ENCODE results near the gene BRMS1.
A peak's percentile ranks its signal among the peaks of the same experiment; 100 is the strongest.
"Not testable (repeated sequence)": the region's sequence is repeated elsewhere in the genome, so short reads cannot be mapped to it uniquely, and the experiment has no call there.

BRMS1 gene

DNA sequence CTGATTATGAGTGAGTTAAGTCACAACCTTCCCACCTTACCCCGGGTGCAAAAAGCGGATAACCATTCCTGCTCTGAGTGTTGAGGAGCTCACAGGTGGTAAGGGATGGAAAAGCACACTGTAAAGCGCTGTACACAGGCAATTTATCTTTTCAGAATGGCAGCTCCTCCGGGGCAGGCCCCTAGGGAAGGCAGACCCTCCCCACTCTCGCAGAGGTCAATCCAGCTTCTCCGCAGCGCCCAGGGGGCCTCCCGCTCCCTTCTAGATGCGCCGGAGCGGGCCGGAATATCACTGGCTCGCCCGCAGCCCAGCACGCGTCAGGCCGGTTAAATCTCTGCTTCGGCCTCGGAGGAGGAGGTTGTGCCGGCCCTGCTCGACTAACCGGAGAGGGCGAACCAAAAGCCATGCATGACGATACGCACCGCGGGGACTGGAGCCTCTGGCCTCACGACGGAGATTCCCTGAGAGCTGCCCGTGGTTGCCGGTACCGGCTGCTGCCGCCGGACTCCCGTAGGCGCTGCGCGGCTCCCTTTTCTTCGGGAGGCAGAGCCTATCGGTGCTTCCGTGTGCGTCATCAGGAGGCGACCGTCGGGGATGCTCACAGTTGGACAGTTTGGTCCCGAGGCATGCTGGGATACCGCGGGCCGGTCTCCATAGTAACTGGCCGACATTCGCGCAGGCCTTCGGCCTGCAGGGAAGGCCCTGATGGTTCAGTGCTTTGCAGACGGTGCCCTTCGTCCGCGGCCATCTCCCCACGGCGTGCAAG is at the start of gene BRMS1:
TSS of gene BRMS1 (minus strand) at position 555 of the 766 bp plus-strand sequence. CDS start 2,870 bp downstream, outside the sequence.
- peak; percentile 97 for DNase-seq

DNA sequence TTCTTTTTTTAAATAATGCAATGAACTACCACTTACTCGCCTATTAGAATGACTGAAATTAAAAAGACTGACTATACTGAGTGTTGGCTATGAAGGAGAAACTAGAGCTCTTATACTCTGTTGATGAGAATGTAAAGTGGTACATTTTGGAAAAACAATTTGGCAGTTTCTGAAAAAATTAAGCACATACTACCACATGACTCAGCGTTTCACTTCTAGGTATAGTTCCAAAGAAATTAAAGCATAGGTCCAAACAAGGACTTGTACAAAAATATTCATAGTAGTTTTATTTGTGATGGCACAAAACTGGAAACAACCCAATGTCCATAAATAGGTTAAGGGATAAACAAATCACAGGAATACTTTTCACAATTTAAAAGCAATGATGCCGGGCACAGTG is 49.0 kb upstream of the BRMS1 start:
- DNase-seq = no peak

DNA sequence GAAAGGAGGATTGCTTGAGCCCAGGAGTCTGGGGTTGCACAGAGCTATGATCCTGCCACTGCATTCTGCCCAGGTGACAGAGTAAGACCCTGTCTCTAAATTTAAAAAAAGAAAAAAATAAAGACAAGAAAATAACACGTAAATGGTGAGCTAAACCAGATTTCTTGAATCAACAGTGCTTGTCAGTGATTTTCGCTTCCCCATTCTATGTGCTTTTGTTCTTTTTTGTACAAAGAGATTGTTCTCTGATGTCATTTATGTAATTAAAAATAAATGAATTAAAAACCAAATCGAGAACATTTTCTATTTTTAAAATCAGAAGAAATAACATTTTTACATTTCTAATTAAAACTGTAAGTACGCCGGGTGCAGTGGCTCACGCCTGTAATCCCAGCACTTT is 46.4 kb upstream of the BRMS1 start:
- no peak for DNase-seq

DNA sequence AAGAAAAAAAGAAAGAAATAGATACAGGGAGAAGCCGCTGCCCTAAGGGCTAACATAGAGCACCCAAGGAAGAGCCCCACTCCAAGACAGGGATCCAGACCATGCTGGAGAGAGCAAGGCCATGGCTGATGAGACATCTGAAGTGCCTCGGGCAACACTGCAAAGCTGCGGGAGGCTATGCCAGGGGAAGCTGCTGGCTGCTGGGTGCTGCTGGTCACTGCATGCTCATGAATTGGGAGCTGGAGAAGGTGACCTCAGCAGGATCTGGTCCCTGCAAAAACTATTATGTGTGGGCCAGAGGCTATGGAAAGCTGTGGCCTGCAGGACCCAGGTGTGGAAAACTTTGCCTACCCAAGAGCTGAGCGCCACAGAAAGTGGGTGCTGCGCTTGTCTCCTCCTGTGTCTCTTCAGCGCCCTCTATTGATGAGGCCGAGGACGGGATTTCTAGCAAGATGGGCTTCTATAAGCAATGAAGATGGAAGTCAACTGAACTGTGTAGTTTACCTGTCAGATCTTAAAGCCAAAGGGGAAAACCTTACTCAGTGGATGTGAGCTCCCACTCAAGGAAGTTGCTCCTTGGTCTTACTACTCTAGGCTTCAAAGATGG is 44.0 kb upstream of the BRMS1 start:
- DNase-seq = peak; percentile 86

GRCh38 chr11:66386171-66387069 is 41.5 kb upstream of the BRMS1 start:
- DNase-seq = peak; percentile 92

DNA sequence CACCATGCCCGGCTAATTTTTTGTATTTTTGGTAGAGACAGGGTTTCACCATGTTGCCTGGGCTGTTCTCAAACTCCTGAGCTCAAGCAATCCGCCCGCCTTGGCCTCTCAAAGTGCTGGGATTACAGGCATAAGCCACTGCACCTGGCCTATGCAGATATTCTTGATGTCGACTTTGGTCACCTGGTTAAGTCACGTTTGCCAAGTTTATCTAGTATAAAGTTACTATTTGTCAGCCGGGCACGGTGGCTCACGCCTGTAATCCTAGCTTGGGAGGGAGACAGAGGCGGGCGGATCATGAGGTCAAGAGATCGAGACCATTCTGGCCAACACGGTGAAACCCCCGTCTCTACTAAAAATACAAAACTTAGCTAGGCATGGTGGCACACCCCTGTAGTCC is 39.4 kb upstream of the BRMS1 start:
- not testable (repeated sequence) for DNase-seq

DNA sequence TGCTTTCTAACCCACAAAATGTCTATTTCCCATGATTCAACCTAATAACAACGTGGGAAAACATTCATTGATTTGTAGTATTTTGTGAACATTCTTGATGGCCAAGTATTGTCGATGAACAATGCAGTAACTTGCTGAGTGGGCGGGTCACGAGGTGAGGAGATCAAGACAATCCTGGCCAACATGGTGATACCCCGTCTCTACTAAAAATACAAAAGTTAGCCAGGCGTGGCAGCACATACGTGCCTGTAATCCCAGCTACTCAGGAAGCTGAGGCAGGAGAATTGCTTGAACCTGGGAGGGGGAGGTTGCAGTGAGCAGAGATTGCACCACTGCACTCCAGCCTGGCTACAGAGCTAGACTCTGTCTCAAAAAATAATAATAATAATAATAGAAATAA is 35.4 kb upstream of the BRMS1 start:
- peak; percentile 24 for DNase-seq

DNA sequence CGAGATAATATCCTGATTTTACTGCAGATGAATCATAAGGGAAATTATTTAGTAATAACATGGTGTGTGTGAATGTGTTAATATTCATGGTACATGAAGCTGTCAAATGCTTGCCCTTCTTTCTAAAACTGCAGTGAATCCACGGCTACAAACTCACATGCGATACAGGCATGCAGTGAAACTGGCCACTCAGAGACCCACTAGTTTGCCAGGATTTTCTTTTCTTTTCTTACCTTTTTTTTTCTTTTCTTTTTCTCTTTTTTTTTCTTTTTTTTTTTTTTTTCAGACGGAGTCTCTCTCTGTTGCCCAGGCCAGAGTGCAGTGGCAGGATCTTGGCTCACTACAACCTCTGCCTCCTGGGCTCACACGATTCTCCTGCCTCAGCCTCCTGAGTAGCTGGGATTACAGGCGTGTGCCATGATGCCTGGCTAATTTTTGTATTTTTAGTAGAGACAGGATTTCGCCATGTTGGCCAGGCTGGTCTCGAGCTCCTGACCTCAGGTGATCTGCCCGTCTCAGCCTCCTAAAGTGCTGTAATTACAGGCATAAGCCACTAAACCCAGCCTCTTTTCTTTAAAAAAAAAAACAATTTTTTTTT is 28.9 kb upstream of the BRMS1 start:
- not testable (repeated sequence) for DNase-seq

DNA sequence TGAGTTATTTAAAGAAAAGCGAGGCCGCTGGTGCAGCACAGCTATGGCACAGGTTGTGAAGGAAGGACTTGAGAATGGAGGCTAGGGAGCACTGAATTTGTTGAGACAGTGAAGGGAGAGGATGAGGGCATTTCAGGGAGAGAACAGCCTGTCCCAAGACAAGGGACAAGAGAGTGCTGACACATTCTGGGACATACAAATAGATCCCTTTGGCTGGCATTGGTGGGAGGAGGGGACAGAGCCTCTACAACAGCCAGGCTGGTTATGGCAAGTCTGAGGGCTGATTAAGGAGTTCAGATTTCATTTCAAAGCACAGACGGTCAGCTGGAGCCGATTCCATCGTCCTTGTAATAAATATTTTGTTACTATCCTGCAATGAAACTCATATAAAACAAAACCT is 28.4 kb upstream of the BRMS1 start:
- no peak for DNase-seq

GRCh38 chr11:66371627-66372415 is 26.9 kb upstream of the BRMS1 start, which contains the start of gene SLC29A2:
Gene SLC29A2 (minus strand): TSS chr11:66371760. CDS start chr11:66371591, 169 bp downstream.
- peak; percentile 90 for DNase-seq

DNA sequence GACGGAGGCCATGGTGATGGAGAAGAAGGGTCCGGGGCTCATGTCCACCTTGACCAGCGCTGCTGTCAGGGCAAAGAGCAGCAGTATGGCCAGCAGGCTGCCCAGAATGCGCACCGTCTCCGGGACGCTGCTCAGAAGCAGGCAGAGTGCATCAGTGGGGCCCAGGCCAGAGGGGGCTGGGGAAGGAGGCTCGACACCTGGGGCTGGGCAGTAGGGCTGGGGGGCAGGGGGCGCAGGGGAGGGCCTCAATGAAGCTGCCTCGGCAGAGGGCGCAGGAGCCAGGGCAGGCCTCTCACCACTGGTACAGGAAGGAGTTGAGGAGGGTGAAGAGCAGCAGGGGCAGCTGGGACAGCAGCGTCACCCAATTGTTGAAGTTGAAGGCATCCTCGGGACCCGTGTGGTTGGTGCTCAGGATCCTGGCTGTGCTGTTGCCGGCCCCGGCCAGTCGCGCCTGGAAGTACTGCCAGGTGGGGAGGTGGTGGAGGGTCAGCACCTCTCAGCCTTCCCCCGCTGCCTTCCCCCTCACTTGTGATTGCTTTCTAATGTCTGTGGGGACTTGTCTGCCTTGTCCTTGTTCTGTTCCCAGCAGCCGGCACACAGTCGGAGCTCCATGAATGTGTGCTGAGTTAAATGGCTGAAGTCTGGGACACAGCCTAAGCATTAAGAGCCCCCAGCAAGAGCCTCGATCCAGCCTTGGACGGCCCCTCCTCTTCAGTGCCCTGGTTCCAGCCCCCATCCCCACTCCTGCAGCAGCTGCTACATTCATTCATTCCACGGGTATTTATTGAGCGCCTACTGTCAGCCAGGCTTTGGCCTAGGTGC is 24.4 kb upstream of the BRMS1 start:
- DNase-seq = no peak

GRCh38 chr11:66368484-66368883 is 23.6 kb upstream of the BRMS1 start:
- DNase-seq = no peak

- DNase-seq = no peak
Observed at GRCh38 chr11:66367561-66368312, 22.8 kb upstream of the BRMS1 start.

GRCh38 chr11:66366844-66367477 is 22.1 kb upstream of the BRMS1 start:
- no peak for DNase-seq

DNA sequence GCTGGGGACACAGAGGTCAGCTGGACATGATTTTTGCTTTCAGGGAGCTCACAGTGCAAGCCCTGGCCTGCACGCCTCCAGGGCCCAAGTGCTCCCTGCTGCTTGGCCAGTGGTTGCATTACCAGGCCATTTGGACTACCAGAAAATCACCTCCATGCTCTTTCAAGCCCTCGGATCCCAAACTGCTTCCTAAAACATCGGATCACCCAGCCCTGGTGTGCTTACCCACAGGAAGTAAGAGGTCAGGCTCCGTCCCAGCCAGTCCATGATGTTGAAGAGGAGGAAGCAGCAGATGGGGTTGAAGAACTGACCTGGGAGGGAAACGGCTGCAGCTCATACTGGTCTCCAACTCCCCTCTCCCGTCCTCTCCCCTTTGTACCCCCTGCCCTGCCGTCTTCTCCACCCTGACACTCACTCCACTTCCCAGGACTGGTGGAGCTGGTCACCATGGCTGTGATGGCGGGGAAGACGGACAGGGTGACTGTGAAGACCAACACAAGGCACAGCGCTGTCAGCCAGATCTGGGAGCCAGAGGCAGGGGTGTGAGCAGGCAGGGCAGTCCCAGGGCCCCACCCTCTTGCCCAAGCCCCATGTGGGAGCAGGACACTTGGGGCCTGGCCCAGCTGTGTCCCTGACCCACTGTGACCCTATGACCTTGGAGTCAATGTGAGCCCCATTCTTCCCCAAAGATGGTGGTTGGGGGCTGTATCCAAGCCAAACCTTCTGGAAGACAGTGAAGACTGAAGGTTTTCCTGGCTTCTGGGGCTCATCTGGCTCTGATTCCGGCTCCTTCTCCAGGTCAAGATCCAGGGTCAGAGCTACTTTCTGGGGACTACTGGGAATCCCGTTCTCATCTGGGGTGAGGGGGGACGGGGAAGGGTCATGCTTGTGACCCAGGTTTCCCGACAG is 21.1 kb upstream of the BRMS1 start:
- no peak for DNase-seq

- DNase-seq = no peak
Observed at GRCh38 chr11:66365166-66365565, 20.3 kb upstream of the BRMS1 start.

- DNase-seq = peak; percentile 70
Observed at GRCh38 chr11:66363805-66364535, 19.1 kb upstream of the BRMS1 start.

GRCh38 chr11:66363187-66363601 is 18.3 kb upstream of the BRMS1 start:
- DNase-seq = no peak

Measured in OCI-M1 (cell line).